Hematopoietic multipotent progenitor cell treated with erythropoietin and hydrocortisone succinate and interleukin-3 and kit ligand, for 17 days (in vitro differentiated cells): ENCODE measurements around the gene OR52I1.

Experiments
- DNase-seq: peaks from one replicate; pipeline ENCODE4 v3.0.0-alpha.2; 2015; ENCODE audit warnings: low spot score

OR52I1 gene

DNA sequence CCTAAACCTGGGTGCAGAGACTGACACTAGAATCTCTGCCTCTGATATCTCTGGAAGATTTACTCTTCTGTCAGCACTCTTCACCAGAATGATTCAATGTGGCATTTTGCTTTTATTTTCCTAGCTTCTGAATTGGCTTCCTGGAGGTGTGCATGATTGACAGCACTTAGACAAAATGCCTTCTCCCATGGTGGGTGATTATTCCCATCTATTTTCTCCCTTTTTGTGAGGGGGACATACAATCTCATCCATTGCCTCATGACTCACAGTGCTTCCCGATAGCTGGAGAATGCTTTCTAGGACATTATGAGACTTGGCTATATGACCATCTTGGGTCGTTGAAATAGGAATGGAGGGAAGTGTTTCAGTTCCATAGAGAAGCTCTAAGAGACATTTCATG is 18.1 kb downstream of the OR52I1 start:
- DNase-seq: no peak

DNA sequence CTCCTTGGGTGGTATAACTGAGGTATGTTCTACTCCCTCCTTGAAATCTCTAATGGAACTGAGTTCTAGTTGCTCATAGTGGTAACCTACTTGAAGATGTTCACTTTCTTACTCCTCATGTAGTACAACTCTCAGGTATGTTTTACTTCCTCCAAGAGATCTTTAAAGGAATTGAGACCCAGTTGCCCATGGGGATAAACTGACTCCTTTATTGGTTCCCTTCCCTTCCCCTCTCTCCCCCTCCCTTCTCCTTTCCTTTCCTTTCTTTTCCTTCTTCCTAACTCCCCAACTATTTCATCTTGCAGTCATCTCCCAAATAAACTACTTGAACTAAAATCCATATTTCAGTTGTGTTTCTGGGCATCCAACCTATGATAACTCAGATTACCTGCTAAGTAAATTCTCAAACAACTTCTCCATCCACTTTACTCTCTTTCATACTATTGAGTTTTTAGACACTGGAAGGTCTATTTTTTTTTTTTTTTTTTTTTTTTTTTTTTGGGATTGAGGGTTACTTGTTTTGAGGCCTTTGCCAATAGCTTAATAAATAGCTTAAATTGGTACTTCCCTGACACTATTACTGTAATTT is 22.1 kb downstream of the OR52I1 start:
- no peak for DNase-seq

DNA sequence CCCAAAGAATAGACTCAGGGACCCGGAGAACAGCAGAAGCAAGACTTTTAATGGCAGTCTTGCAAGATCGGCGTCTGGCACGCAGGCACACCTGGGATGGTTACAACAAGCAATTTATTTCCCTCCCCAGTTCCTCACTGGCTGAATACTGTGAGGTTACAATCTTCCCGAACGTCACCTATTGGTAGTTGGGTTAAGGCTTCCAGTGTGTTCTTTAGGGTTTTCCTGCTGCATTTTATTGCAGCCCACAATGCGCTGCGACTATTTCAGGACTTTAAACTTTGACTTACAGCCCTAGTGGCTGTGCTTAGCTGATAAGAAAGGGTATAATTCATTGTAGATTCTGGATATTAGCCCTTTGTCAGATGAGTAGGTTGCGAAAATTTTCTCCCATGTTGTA is 25.7 kb downstream of the OR52I1 start:
- DNase-seq: no peak

DNA sequence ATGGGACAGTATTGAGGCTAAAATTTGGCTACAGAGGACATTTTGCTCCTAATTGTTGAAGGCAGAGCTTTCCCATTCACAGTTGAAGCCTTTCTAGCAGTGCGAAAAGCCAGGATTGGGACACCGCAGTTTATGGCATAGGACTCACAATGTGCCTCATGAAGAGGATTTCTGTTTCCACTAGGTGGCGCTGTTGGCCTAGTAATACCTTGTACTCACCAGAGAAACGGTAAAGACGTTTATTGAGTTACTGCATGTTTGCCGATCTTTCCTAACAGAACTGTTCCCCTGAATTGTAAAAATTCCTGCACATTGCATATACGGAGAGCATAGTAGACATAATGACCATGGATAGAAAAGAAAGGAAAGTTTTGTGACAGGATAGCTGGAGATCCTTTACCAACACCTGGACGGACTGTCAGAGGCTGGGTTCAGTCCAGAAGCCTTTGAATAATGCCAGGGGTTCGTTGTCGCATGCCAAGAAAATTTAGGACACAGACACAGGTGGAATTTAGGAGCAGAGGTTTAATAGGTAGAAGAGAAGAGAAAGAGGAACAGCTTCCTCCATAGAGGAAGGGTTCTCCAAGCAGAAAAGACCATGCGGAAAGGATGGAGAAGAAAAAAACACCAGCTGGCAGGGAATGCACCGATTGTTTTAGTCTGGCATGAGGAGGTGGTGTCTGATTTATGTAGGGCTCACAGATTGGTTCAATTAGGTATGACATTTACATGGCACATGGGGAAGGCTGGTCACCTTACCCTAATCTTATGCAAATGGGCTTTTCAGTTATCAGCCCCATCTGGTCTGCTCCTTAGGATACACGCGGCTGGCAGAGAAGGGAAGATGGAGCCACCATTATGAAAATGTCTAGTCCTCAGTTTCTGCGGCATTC is 32.6 kb downstream of the OR52I1 start:
- DNase-seq: peak; percentile 81

DNA sequence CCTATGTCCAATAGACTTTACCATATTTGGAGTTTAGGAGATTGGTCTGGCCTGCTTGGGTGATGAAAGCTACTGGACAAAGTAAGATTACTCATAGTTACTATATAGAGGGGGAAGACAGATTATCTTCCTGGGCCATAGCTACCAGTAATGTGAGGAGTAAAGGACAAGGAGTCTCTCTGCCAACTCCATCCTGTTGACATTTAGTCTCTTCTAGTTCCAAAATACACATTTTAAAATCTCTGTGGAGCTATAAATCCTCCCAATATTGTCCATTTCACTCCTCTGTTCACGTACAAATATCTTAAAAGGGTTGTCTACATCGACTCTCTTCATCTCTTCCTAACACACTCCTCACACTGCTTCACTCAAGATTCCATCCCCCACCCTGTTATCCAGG is 42.3 kb downstream of the OR52I1 start:
- DNase-seq: no peak

DNA sequence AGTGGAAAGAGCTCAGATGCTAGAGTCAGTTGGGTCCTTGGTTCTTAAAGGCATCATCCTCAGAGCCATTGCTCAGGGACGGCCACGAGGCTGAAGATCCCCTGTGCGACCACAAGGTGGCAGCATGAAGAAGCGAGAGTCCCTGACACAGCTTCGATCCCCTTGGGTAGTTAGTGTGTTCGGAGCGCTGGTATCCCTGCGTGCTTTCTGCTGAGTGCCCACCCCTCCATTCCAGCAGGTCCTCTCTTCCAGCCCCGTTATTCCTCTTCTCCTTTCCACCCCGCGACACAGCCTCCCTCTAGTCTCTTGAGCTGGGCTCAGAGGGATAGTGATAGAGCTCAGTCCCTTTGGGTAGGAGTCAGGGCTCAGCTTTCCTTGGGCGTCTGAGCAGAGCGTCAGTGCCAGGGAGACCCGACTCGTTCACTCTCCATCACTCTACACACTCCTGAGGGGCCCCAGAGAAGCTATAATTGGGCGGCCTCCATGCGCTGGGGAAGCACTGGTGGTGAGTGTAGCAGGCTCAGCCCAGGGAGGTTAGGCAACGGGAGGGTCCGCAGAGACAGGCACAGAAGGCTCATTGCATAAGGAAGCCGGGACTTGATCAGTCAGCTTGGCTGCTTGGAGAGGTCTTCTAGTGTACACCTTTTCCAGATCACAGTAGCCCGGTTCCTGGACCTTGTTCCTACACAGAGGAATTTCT is 43.3 kb downstream of the OR52I1 start, which contains the start of gene OR51D1:
Gene OR51D1, plus strand, starts transcription at position 516 of the 700 bp plus-strand sequence. CDS start 2,314 bp downstream, outside the sequence.
- DNase-seq: peak; percentile 64

DNA sequence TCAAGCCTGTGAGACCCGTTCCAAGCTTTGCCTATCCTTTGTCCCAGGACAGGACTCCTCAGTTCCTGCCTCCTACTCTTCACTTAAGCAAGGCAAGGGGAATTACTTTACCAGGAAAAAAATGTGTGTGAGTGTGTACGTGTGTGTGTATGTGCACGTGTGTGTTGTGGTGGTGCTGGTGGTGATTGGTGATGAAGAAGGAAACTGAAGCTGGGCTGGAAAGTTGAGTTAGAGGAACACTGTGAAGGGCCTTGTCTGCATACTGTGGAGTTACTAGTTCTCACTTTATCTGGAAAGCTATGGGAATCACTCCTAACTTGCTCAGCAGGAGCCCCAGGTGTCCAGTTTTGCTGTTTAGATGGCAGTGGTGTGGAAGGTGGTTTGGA is 43.8 kb downstream of the OR52I1 start:
- no peak for DNase-seq

DNA sequence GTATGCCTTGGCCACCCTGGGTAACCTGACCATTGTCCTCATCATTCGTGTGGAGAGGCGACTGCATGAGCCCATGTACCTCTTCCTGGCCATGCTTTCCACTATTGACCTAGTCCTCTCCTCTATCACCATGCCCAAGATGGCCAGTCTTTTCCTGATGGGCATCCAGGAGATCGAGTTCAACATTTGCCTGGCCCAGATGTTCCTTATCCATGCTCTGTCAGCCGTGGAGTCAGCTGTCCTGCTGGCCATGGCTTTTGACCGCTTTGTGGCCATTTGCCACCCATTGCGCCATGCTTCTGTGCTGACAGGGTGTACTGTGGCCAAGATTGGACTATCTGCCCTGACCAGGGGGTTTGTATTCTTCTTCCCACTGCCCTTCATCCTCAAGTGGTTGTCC is 46.1 kb downstream of the OR52I1 start:
- DNase-seq: no peak

DNA sequence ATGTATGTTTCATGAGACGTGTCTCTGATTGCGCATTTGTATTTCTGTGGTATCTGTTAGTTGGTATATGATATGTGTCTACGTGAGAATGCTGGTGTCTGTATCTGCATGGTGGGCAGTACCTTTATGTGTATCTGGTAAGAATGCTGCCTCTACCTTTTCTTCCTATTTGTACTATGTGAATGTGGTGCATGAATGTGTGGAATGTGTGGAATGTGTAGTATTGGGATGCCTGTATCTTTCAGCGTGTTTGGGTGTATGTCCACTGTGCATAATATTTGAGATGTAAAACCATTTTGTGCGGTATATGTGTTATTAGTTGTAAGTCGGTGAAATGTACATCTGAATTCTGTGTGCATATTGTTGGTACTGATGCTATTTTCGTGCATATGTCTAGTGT is 47.7 kb downstream of the OR52I1 start:
- no peak for DNase-seq

DNA sequence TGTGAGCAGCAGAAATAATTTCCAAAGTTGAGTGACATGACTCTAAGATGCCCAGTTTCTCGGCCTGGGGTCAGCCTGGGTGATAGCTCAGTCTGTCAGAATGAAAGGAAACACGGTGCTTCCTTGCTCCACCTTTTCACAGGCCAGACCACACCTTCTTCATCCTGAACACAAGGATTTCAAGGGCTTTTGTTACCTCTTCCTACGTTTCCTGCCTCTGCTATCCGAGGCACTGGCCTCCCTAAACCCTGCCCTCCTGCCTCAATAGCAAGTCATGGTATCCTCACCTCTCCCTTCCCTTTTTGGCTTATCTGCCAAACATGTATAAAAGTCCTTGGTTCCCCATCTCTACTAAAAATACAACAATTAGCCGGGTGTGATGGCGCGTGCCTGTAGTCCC is 48.2 kb downstream of the OR52I1 start:
- DNase-seq: no peak

DNA sequence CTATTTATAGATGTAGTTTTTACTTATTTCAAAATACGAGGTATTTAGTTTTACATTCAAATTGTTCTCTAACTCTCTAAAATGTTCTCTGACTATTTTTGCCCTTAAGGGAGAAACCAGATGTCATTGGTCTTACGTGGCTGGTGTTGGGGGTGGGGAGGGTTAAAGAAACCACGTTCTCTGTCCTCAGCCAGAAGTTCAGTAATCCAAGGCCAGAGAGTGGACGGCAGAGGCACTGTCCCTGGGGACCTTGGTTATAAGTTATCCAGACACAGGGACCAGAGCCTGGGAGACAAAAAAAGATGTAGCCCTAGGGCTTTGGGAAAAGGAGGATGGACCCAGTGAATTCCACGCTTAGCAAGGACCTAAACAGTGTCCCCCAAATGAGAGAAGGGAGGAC is 49.2 kb downstream of the OR52I1 start:
- DNase-seq: no peak

DNA sequence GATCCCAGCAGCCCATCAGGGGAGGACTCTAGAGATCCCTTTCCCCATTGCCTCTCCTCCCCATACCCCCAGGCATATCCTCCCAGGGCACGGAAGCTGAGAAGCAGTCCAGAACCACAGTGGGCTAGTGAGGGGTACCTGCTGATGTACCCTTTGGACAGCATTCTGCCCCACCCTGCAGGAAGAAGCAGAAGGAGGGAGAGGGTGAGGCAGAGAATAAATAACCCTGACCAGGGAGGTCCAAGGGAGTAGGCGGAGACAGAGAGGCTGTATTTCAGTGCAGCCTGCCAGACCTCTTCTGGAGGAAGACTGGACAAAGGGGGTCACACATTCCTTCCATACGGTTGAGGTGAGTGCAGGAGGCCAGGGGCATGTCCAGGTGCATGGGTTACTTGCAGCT is 49.8 kb downstream of the OR52I1 start, which contains the start of gene OR51E1:
Gene OR51E1, plus strand, starts transcription at position 301 of the 400 bp plus-strand sequence. CDS start 8,545 bp downstream, outside the sequence.
- no peak for DNase-seq

DNA sequence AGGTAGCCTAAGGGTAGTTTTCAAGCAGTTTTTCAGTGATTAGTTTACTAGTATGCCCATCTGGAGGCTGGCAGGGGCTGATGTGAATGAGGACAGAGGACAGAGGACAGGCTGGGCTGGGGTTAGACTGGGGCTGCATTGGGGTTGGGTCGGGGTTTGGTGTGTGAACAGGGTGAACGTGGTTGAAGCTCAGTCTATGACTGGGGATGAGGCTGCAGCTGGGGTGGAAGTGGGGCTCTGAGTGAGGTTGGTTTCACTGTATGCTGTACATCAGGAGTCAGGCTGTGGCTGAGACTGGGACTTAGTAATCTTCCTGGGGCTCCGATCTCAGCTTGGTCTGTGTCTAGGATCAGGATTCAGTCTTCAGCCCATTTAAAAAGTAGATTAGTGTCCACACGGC is 50.4 kb downstream of the OR52I1 start:
- DNase-seq: no peak
